Placental epithelial cell (primary cell): ENCODE results near the gene PRPF38B. TPM values are rescaled to one million over a fixed set of nuclear protein-coding genes. Genes with fewer than 3 reads are reported as not detected.

ENCODE experiments used
- total RNA-seq: library from RNA; depleted of rRNA; stranded (reverse); fragments of >200 nt; gene quantifications from 2 replicates; pipeline ENCODE4 v1.2.3, GENCODE V29; 2012

PRPF38B gene, protein sequence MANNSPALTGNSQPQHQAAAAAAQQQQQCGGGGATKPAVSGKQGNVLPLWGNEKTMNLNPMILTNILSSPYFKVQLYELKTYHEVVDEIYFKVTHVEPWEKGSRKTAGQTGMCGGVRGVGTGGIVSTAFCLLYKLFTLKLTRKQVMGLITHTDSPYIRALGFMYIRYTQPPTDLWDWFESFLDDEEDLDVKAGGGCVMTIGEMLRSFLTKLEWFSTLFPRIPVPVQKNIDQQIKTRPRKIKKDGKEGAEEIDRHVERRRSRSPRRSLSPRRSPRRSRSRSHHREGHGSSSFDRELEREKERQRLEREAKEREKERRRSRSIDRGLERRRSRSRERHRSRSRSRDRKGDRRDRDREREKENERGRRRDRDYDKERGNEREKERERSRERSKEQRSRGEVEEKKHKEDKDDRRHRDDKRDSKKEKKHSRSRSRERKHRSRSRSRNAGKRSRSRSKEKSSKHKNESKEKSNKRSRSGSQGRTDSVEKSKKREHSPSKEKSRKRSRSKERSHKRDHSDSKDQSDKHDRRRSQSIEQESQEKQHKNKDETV
- 13.3 and 19.2 TPM in 2 replicates for total RNA-seq

DNA sequence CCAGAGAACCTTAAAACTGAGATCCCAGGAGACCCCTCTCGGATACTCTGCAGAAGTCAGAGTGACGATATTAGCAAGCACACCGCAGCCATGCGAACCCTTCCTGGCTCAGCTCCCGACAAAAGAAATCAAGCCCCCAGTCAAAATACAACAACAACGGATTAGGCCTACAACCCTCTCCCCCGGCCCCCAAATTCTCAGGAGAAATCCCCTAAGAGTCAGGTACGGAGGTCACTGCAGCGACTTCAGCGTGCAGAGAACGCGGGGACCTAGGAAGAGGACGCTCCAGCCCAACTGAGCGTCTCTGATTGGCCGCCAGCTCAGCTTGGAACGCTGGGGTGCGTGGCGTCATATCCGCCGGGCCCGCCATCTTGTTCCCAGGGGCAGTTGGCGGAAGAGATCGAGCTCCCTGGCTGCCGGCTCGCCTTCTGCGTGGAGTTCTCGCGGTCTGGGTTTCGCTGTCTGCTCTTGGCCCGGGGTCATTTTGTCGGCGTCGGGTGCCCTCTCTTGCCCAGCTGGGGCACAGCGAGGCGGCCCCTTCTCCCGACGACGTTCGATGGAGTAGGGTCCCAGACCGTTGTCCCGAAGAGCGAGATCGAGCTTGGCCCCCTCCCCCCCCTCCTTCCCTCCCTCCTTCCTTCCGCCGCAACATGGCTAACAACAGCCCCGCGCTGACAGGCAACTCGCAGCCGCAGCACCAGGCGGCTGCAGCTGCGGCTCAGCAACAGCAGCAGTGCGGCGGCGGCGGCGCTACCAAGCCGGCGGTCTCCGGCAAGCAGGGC, at the start of gene PRPF38B:
Gene PRPF38B (plus strand): TSS at position 369 of the 782 bp plus-strand sequence. CDS start 282 bp downstream, at position 651.

DNA sequence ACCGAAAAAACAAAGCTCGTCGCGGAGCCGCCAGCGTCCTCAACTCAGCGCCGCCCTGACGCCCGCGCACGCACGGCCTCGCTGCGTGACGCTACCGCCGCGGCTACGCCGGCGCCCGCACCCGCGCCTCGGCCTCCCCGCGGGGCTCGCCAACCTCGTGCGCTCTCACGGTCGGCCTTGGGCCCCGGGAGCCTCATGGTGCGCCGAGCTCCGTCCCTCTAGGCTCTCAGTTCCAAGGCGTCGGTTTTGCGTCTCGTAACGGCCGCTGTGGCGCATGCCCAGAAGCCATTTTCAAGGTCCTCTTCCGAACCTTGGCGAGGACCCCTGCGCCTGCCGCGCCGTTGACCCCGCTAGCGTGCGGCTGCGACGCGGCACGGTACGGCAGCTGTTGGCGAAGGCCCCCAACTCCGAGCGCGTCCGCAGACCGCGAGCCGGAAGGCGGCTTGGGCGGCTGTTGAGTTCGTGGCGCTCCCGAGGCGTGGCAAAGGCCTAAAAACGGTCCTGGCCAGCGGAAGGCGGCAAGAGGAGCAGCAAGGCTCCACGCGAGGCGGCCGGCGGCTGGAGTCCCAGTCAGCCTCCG, 31.0 kb upstream of the PRPF38B start, which contains the start of gene HENMT1:
Gene HENMT1 (minus strand): TSS at position 64 of the 580 bp plus-strand sequence. CDS start 1,209 bp downstream, outside the sequence.

DNA sequence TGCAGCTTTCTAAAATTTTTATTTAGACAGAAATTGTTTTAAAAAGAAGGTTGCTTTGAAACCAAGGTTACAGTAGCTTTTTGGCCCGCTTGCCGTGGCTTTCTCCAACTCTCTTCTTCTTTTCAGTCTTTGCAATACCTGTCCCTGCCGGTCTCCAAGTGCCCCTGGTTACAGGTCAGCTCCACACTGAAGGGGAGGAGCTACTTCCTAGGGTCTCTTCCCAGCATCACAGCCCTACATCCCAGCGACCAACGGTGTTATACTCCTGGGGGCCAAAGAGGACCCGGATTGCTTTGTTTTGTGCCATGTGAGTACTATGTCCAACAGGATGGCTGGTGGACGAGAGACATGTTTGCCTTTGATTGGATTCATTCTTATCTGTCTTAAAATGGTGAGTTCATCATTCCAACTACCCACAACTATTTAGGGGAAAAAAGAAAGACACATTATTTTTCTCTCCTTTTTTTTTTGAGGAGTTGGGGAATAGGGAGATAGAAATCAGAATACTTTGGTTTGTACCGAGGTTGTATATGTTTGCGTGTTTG, 20.6 kb downstream of the PRPF38B start, which contains the start of gene FNDC7:
Gene FNDC7 (plus strand): TSS at position 303 of the 545 bp plus-strand sequence. CDS start 26 bp downstream, at position 329.

DNA sequence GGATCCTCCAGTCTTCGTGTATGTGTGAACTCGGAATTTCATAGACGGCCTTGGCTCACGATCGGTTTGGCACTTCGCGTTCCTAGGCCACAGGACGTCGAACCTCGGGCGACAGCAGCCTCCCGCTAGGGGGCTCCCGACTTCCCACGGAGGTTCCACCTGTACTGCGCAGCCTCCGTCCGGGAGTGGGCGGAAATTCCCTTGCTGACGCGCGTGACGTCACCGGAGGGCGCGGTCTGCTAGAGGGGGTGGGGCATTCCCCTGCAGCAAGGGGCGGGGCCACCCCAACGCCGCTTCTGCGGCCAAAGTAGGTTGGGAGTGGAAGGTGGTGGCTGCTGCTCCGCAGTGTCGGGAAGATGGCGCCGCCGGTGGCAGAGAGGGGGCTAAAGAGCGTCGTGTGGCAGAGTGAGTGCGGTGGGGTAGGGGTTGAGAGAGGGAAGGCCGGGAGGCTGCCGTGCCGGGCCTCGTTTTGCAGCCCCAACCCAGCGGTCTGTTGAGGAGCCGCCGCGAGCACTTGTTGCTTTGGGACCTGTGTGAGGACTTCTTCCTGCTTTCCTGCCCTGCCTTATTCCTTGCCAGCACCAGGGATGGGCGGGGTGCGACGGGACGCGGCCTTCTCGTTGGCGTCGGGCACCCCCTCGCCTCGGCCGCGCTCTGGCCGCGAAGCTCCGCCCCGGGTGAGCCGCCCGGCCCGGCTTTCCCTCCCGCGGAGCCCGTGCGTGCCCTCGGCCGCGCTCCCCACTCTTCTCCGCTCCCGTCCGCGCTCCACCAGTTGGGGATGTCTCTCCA, 54.5 kb downstream of the PRPF38B start, which contains the start of gene STXBP3:
Gene STXBP3 (plus strand): TSS at position 293 of the 789 bp plus-strand sequence. CDS start 64 bp downstream, at position 357.

Other genes with a start within 250 kb of the PRPF38B start
- not detected in 2 replicates for gene NBPF6, start 242.0 kb upstream of the PRPF38B start, total RNA-seq
- gene EEIG2, start 132.2 kb upstream of the PRPF38B start, total RNA-seq, result 1.6 and 3.1 TPM in 2 replicates
- gene HENMT1, start 31.2 kb upstream of the PRPF38B start, total RNA-seq, result 10.2 and 10.6 TPM in 2 replicates
- gene FNDC7, start 20.6 kb downstream of the PRPF38B start, total RNA-seq, result 0.11 TPM in 1 of 2 replicates, not detected in the other
- gene STXBP3, start 54.4 kb downstream of the PRPF38B start, total RNA-seq, result 43.1 and 62.0 TPM in 2 replicates
- 3.5 and 5.1 TPM in 2 replicates for gene AKNAD1, start 164.8 kb downstream of the PRPF38B start, total RNA-seq
- 90.3 and 113 TPM in 2 replicates for gene GPSM2, start 184.7 kb downstream of the PRPF38B start, total RNA-seq